Measurements from ENCODE around the gene PDZD11.

The PDZD11 gene

DNA sequence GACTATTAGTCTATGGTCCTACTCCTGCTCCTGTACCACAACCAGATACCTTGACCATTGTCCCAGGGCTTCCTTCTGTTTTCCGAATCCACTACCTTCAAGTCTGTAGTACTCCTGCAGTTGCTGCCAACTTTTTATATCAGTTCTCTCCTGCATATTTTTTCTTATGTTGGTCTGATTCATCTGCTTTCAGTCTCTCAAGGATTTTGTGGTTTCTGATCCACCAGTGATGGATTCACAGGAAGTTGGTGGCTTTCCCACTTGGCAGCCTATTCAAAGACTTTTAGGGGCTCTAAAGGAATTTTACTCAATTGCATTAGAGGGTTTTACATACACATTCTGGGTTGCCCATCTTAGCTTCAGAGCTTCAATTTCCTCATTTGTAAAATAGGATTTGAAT, 23.8 kb upstream of the PDZD11 start:
- no peak for TF ChIP-seq GLIS3 (CRISPR knock-in tag; IDR thresholded peaks at IDR 0.05)
- ATAC-seq: peak; percentile 60; the same call in 2 of the 3 replicates

GRCh38 chrX:70301716-70302115, 12.0 kb upstream of the PDZD11 start:
- peak; percentile 94 for ATAC-seq
- TF ChIP-seq ZNF8 (CRISPR knock-in tag; IDR thresholded peaks at IDR 0.05) (no peak), GLIS3 (CRISPR knock-in tag; IDR thresholded peaks at IDR 0.05) (no peak), POU6F1 (CRISPR knock-in tag; IDR thresholded peaks at IDR 0.05; ENCODE audit: borderline replicate concordance, low read depth) (no peak), ZNF70 (CRISPR knock-in tag; IDR thresholded peaks at IDR 0.05) (no peak), TCF4 (CRISPR knock-in tag; IDR thresholded peaks at IDR 0.05; ENCODE audit: borderline replicate concordance) (no peak), PPARA (CRISPR knock-in tag; IDR thresholded peaks at IDR 0.05; ENCODE audit: borderline replicate concordance) (no peak), TOX (CRISPR knock-in tag; IDR thresholded peaks at IDR 0.05; ENCODE audit: borderline replicate concordance) (no peak), ZC3H10 (CRISPR knock-in tag; IDR thresholded peaks at IDR 0.05) (no peak), ZFP30 (CRISPR knock-in tag; IDR thresholded peaks at IDR 0.05) (no peak), CSRNP3 (CRISPR knock-in tag; IDR thresholded peaks at IDR 0.05) (no peak), ARNTL (CRISPR knock-in tag; IDR thresholded peaks at IDR 0.05; ENCODE audit: borderline replicate concordance, low read depth) (no peak), CSDC2 (CRISPR knock-in tag; IDR thresholded peaks at IDR 0.05) (no peak), PATZ1 (CRISPR knock-in tag; IDR thresholded peaks at IDR 0.05; ENCODE audit: borderline replicate concordance) (no peak), ISL1 (CRISPR knock-in tag; IDR thresholded peaks at IDR 0.05) (no peak), ZFP3 (CRISPR knock-in tag; IDR thresholded peaks at IDR 0.05) (no peak)
- TF ChIP-seq, protein P1, sequence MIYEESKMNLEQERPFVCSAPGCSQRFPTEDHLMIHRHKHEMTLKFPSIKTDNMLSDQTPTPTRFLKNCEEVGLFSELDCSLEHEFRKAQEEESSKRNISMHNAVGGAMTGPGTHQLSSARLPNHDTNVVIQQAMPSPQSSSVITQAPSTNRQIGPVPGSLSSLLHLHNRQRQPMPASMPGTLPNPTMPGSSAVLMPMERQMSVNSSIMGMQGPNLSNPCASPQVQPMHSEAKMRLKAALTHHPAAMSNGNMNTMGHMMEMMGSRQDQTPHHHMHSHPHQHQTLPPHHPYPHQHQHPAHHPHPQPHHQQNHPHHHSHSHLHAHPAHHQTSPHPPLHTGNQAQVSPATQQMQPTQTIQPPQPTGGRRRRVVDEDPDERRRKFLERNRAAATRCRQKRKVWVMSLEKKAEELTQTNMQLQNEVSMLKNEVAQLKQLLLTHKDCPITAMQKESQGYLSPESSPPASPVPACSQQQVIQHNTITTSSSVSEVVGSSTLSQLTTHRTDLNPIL (CRISPR knock-in tag; IDR thresholded peaks at IDR 0.05; ENCODE audit: low read depth): no peak

GRCh38 chrX:70293621-70294020, 3.9 kb upstream of the PDZD11 start:
- ATAC-seq: no peak

DNA sequence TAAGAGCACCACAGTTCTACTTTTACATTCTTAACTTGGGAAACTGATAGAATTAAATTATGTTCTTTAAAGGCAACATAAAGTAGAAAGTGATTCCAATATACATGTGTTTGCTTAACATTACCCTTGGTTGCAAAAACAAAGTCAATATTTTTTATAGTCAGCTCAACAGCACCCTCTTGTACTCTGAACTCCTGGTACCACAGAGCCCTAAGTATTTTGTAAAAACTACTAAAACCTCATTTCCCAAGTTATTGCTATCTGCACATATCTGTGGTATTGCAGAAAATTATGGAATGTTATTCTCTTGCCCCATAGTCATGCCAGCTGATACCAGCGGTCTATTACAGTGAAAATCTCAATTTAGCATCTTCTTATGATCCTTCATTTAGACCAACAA, 3.1 kb upstream of the PDZD11 start:
- ATAC-seq: peak; percentile 5; the same call in 1 of the 3 replicates
- TF ChIP-seq PATZ1 (CRISPR knock-in tag; IDR thresholded peaks at IDR 0.05; ENCODE audit: borderline replicate concordance) (no peak), BACH2 (CRISPR knock-in tag; IDR thresholded peaks at IDR 0.05; ENCODE audit: borderline replicate concordance) (no peak), ZFP3 (CRISPR knock-in tag; IDR thresholded peaks at IDR 0.05) (no peak), ZNF8 (CRISPR knock-in tag; IDR thresholded peaks at IDR 0.05) (no peak), ZC3H10 (CRISPR knock-in tag; IDR thresholded peaks at IDR 0.05) (no peak), ESRRG (CRISPR knock-in tag; IDR thresholded peaks at IDR 0.05) (no peak), SNAI2 (CRISPR knock-in tag; IDR thresholded peaks at IDR 0.05) (no peak), TCF4 (CRISPR knock-in tag; IDR thresholded peaks at IDR 0.05; ENCODE audit: borderline replicate concordance) (no peak), RARB (CRISPR knock-in tag; IDR thresholded peaks at IDR 0.05) (no peak), TOX (CRISPR knock-in tag; IDR thresholded peaks at IDR 0.05; ENCODE audit: borderline replicate concordance) (no peak), TSHZ2 (CRISPR knock-in tag; IDR thresholded peaks at IDR 0.05) (no peak), ARNTL (CRISPR knock-in tag; IDR thresholded peaks at IDR 0.05; ENCODE audit: borderline replicate concordance, low read depth) (no peak), ZNF70 (CRISPR knock-in tag; IDR thresholded peaks at IDR 0.05) (no peak), CSRNP3 (CRISPR knock-in tag; IDR thresholded peaks at IDR 0.05) (no peak), GLIS3 (CRISPR knock-in tag; IDR thresholded peaks at IDR 0.05) (no peak), ZNF565 (CRISPR knock-in tag; conservative IDR thresholded peaks at IDR 0.05; ENCODE audit: low read depth) (no peak), CSDC2 (CRISPR knock-in tag; IDR thresholded peaks at IDR 0.05) (no peak)

More at GRCh38 chrX:70293621-70294020, 3.9 kb upstream of the PDZD11 start:
- TF ChIP-seq ZFP30 (CRISPR knock-in tag; IDR thresholded peaks at IDR 0.05): no peak

All from SK-N-SH treated with all-trans-retinoic acid at 6 μM for 48 hours (cell line).